ENCODE measurements around the gene FGD1. TPM values are rescaled to one million over a fixed set of nuclear protein-coding genes. Genes with fewer than 3 reads are reported as not detected.
"Not testable (repeated sequence)": the region's sequence is repeated elsewhere in the genome, so short reads cannot be mapped to it uniquely, and the experiment has no call there.

Gene FGD1
- under 1 TPM; 0.50 to 0.95 (median 0.79) TPM for polyA plus RNA-seq (ENCODE audit: low read depth in 6 of 6)

DNA sequence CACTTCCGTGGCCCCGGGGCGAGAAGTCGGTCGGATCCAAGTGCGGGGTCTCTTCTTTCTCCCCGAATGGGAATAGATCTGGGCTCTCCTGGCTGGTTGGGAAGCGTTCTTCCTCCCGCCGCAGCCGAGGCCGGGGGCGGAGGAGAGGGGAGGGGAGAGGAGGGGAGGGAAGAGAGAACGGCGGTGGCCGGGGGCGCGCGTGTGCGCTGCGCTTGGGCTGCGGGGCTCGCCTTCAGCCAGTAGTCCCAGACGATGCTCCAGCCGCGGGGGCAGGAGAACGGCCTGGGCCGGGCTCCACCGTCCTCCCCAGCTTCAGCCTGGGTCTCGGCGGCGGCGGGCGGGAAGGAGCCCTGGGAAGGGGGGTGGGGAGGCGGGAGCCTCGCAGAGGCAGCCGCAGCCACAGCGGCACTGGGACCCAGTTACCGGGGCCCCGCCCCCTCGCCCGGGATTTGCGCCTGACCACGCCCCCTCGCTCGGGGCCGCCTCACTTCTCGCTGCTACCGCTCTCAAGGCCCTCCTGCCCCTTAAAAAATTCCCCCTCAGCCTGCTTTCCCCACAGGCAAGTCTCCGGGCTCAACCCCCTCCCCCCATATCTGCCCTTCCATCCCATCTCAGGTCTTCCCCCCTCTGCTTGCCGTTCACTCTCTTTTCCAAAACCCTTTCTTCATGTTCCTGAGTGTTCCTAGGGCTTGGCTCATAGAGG lies at the start of gene FGD1:
TSS of gene FGD1 (minus strand) at position 421 of the 703 bp plus-strand sequence. CDS start 802 bp downstream, outside the sequence.
- Mint-ChIP-seq H3K4me1 (peaks cover 6 to 10% (median 6%) of the 10 kb centered on the region in 3 donors), H3K27ac (peak within 1 kb of the TSS in 2 of 6 donors; percentile 73 to 87), H3K4me3 (peak within 1 kb of the TSS; percentile 74 to 87 (median 82)), H3K27me3 (peaks cover 33 to 60% (median 44%) of the 10 kb centered on the region in 3 donors), H3K36me3 (peaks cover 0 to 13% of the 10 kb centered on the region in 2 donors), H3K9me3 (peaks cover 0 to 8% (median 4%) of the 10 kb centered on the region in 7 donors)
- DNase-seq (peak; percentile 11), ATAC-seq (ENCODE audit: low read depth in 2 of 2) (peak; percentile 56 to 63)

DNA sequence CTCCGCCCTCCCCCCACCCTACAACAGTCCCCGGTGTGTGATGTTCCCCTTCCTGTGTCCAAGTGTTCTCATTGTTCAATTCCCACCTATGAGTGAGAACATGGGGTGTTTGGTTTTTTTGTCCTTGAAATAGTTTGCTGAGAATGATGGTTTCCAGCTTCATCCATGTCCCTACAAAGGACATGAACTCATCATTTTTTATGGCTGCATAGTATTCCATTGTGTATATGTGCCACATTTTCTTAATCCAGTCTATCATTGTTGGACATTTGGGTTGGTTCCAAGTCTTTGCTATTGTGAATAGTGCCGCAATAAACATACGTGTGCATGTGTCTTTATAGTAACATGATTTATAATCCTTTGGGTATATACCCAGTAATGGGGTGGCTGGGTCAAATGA lies 46.2 kb upstream of the FGD1 start:
- not testable (repeated sequence) for H3K4me1 Mint-ChIP-seq; ATAC-seq (ENCODE audit: low read depth in 2 of 2); H3K27me3 Mint-ChIP-seq; H3K4me3 Mint-ChIP-seq; DNase-seq; H3K9me3 Mint-ChIP-seq; H3K27ac Mint-ChIP-seq
- H3K36me3 Mint-ChIP-seq = peaks cover 4 to 11% of the 10 kb centered on the region in 2 donors

DNA sequence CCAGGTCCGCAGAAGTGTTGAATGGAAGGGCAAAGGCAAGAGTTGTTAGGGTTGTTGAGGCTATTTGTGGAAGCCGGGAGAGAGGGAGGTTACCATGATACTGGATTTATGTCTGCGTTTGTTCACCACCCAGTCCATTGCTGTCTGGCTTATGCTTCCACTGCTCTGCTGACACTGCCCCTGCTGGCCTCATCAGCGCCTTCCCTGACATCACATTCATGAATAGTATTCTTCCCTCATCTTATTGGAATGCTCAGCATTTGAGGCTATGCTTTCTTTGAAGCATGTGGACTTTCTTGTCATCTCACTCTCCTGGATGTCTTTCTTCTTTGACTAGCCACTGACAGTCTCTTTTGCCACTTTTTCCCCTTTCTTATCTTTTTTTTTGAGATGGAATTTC lies 44.3 kb upstream of the FGD1 start:
- Mint-ChIP-seq H3K36me3 (peaks cover 4 to 11% of the 10 kb centered on the region in 2 donors), H3K4me1 (peaks cover 0 to 4% (median 2%) of the 10 kb centered on the region in 3 donors), H3K27ac (no peak overlapping the region), H3K4me3 (no peak overlapping the region), H3K27me3 (no peaks in the 10 kb centered on the region), H3K9me3 (peaks cover 0 to 5% (median 0%) of the 10 kb centered on the region in 7 donors)
- no peak for DNase-seq
- ATAC-seq (ENCODE audit: low read depth in 2 of 2) = no peak

DNA sequence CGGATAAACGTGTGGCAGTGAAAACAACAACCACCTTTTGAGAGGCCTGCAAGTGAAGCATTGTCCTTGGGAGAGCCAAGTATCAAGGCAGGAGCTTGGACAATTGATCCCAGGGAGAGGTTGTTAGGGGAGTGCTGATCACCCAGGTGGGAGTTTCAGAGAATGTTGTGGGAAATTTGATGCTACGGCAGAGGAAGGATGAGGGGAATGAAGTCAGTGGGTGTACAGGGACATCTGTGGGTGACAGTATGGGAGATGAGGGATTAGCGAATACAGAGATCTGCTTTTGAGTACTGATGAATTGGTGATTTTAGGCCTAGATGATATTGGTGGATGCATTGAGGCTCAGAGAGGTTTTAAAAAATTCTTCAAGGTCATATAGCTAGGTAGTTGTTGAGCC lies 38.2 kb upstream of the FGD1 start:
- peak overlapping the region in 1 of 8 donors; percentile 58 for H3K4me3 Mint-ChIP-seq
- DNase-seq (no peak), ATAC-seq (ENCODE audit: low read depth in 2 of 2) (no peak)
- H3K36me3 Mint-ChIP-seq = no peaks in the 10 kb centered on the region
- H3K27me3 Mint-ChIP-seq = no peaks in the 10 kb centered on the region
- H3K4me1 Mint-ChIP-seq = peaks cover 20 to 49% (median 26%) of the 10 kb centered on the region in 3 donors
- H3K9me3 Mint-ChIP-seq = peaks cover 0 to 7% (median 4%) of the 10 kb centered on the region in 7 donors
- H3K27ac Mint-ChIP-seq = no peak overlapping the region

DNA sequence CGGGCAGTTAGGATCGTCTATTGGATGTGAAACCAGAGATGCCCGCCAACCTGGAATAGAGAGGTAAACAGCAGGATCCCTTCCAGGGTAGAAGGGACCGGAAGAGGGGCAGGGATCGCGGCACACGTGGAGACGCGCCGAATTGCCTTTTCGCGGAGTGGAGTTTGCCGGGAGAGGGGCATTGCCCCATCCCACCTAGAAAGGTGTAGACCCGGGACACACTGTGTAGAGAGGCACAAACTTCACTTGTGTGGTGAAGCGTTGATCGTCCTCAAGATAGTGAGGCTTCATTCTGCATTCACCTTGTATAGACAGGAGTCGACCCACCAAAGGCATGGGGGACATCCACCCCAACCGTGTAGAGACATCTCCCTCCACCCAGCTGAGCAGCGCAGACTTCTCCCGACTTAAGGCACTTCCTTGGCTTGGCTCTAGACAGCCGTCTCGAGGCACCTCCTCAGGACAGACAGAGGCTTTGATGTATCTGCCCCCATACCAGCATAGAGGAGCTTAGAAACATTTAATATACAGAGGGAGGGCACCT lies 34.4 kb upstream of the FGD1 start:
- H3K27ac Mint-ChIP-seq = peak overlapping the region; percentile 88 to 98 (median 94)
- peaks cover 20 to 49% (median 26%) of the 10 kb centered on the region in 3 donors for H3K4me1 Mint-ChIP-seq
- DNase-seq = no peak
- ATAC-seq (ENCODE audit: low read depth in 2 of 2) = peak; percentile 6 to 18
- no peaks in the 10 kb centered on the region for H3K27me3 Mint-ChIP-seq
- H3K9me3 Mint-ChIP-seq = peaks cover 0 to 16% (median 6%) of the 10 kb centered on the region in 7 donors
- H3K4me3 Mint-ChIP-seq = peak overlapping the region; percentile 86 to 98 (median 96)
- H3K36me3 Mint-ChIP-seq = no peaks in the 10 kb centered on the region

DNA sequence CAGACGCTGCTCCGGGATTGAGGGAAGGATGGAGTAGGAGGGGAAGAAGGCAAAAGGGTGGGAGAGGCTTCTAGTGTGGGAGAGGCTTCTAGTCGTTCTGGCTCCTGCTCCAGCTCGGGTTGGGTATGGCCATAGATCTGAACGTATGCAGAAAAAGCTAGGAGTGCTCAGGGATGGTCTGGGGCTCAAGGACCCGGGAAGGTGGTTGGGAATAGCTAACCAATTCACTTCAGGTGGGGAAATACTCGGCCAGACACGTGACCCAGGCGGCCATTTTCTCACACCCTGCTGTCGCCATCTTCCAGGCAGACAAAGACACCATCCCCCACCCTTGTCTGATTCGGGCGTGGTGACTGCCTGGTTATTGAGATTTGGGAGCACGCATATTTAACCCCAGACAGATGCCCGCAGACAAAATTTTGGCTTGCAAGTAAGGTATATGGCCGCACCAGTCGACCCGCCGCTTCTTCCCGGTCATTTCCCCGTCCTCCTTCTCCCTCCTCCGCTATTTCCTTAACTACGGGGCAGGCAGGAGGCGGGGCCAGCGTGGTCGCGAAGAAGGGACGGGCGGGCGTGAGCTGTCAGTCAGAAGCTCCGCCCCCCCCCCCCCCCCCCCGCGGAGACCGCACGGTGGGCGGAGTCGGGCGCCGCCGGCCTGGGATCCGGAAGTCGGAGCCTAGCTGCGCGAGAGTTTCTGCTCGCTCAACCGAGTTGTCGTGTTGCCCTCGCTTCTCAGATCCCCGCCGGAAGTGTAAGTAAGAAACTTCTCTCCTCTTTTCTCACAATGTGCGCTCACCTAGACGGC lies 33.7 kb upstream of the FGD1 start, which contains the start of gene GNL3L:
TSS of gene GNL3L (plus strand) at position 668 of the 805 bp plus-strand sequence. CDS start 2,348 bp downstream, outside the sequence.
- ATAC-seq (ENCODE audit: low read depth in 2 of 2) = peak; percentile 79 to 85
- Mint-ChIP-seq H3K4me3 (peak within 1 kb of the TSS; percentile 86 to 98 (median 96)), H3K27ac (peak within 1 kb of the TSS; percentile 88 to 98 (median 94)), H3K9me3 (peaks cover 0 to 16% (median 8%) of the 10 kb centered on the region in 7 donors), H3K36me3 (no peaks in the 10 kb centered on the region), H3K4me1 (peaks cover 20 to 48% (median 26%) of the 10 kb centered on the region in 3 donors), H3K27me3 (no peaks in the 10 kb centered on the region)
- peak; percentile 76 for DNase-seq

DNA sequence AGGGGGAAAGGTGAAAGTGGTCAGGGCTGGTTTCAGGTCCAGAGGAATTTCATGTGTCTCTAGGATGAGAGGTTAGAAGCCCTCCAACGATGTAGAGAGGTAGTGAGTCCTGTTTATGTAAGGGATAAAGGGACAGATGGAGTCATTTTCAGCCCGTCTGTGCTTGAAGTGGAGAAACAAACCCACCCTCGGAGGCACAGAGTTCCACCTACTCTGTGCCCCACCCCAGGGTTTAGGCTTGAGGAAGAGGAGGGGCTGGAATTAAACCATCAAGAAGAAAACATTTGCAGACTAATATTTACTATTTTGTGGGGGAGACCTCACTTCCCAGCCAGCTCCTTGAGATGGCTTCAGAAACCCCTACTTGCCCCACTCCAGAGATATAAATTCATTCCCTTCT lies 33.1 kb upstream of the FGD1 start:
- peak overlapping the region; percentile 69 to 98 (median 92) for H3K27ac Mint-ChIP-seq
- no peaks in the 10 kb centered on the region for H3K36me3 Mint-ChIP-seq
- peaks cover 16 to 42% (median 20%) of the 10 kb centered on the region in 3 donors for H3K4me1 Mint-ChIP-seq
- H3K27me3 Mint-ChIP-seq = no peaks in the 10 kb centered on the region
- H3K9me3 Mint-ChIP-seq = peaks cover 0 to 13% (median 10%) of the 10 kb centered on the region in 7 donors
- no peak for ATAC-seq (ENCODE audit: low read depth in 2 of 2)
- peak overlapping the region; percentile 70 to 98 (median 94) for H3K4me3 Mint-ChIP-seq
- no peak for DNase-seq

DNA sequence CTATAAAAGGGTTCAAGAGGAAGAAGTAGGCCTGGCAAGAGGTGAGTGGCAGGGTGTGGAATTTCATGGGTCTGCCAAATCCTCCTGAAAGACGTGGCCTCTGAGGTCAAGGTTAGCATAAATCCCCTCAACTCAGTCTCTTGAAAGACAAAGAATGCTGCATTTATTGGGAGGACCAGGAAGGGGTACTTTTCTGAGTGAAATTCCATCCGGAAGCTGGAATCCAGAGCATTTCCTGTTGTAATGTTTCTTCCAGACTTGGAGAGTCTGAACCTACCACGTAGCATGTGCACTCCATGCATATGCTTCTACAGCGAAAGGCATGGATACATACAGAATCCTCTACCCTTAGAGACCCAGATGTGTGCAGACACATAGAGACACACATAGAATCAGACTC lies 13.4 kb upstream of the FGD1 start:
- DNase-seq (no peak), ATAC-seq (ENCODE audit: low read depth in 2 of 2) (no peak)
- no peak overlapping the region for H3K27ac Mint-ChIP-seq
- peaks cover 0 to 4% (median 0%) of the 10 kb centered on the region in 3 donors for H3K4me1 Mint-ChIP-seq
- H3K9me3 Mint-ChIP-seq = peaks cover 2 to 13% (median 7%) of the 10 kb centered on the region in 7 donors
- peaks cover 12 to 22% (median 15%) of the 10 kb centered on the region in 3 donors for H3K27me3 Mint-ChIP-seq
- no peak overlapping the region for H3K4me3 Mint-ChIP-seq
- peaks cover 0 to 7% of the 10 kb centered on the region in 2 donors for H3K36me3 Mint-ChIP-seq

DNA sequence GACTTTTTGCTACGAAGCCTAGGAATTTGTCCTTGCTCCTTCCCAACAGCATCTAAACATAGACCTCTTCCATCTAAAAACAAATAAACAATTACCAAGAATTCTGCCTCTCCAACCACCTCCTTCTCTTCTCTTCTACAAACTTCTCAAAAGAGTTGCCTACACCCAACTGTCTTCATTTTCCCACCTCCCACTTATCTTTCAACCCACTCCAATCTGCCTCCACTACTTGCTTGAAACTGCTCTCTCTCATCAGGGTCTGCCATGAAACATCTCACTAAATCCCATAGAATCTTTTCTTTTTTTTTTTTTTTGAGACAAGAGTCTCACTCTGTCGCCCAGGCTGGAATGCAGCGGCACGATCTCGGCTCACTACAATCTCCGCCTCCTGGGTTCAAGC lies 902 bp upstream of the FGD1 start:
- H3K27ac Mint-ChIP-seq = peak overlapping the region in 1 of 6 donors; percentile 38
- peak overlapping the region in 7 of 8 donors; percentile 70 to 87 (median 74) for H3K4me3 Mint-ChIP-seq

DNA sequence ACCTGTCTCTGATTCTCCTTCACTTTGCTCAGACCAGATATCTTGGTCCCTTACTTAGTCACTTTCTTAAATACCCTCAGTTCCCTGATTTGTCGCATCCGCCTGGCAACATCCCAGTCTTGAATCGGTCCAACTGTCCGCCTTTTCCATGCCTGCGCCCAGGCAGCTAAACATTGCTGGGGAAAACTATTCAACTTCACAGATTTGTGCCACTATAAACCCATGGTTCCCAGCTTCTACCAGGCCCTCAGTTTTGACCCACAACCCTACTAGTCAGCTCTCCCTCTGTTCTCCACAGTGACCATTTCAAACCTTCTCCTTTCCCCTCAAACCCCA lies 451 bp upstream of the FGD1 start:
- H3K4me1 Mint-ChIP-seq = peaks cover 6 to 10% (median 6%) of the 10 kb centered on the region in 3 donors
- H3K27ac Mint-ChIP-seq = peak overlapping the region in 2 of 6 donors; percentile 73 to 87
- peaks cover 30 to 56% (median 41%) of the 10 kb centered on the region in 3 donors for H3K27me3 Mint-ChIP-seq
- peak overlapping the region; percentile 16 to 87 (median 75) for H3K4me3 Mint-ChIP-seq
- H3K36me3 Mint-ChIP-seq = peaks cover 0 to 13% of the 10 kb centered on the region in 2 donors
- no peak for DNase-seq
- ATAC-seq (ENCODE audit: low read depth in 2 of 2) = no peak
- H3K9me3 Mint-ChIP-seq = peaks cover 0 to 8% (median 4%) of the 10 kb centered on the region in 7 donors

More for the DNA sequence above, 902 bp upstream of the FGD1 start:
- DNase-seq (no peak), ATAC-seq (ENCODE audit: low read depth in 2 of 2) (no peak)
- peaks cover 30 to 56% (median 41%) of the 10 kb centered on the region in 3 donors for H3K27me3 Mint-ChIP-seq
- H3K9me3 Mint-ChIP-seq = peaks cover 0 to 8% (median 4%) of the 10 kb centered on the region in 7 donors
- H3K4me1 Mint-ChIP-seq = peaks cover 6 to 10% (median 6%) of the 10 kb centered on the region in 3 donors
- H3K36me3 Mint-ChIP-seq = peaks cover 0 to 13% of the 10 kb centered on the region in 2 donors

DNA sequence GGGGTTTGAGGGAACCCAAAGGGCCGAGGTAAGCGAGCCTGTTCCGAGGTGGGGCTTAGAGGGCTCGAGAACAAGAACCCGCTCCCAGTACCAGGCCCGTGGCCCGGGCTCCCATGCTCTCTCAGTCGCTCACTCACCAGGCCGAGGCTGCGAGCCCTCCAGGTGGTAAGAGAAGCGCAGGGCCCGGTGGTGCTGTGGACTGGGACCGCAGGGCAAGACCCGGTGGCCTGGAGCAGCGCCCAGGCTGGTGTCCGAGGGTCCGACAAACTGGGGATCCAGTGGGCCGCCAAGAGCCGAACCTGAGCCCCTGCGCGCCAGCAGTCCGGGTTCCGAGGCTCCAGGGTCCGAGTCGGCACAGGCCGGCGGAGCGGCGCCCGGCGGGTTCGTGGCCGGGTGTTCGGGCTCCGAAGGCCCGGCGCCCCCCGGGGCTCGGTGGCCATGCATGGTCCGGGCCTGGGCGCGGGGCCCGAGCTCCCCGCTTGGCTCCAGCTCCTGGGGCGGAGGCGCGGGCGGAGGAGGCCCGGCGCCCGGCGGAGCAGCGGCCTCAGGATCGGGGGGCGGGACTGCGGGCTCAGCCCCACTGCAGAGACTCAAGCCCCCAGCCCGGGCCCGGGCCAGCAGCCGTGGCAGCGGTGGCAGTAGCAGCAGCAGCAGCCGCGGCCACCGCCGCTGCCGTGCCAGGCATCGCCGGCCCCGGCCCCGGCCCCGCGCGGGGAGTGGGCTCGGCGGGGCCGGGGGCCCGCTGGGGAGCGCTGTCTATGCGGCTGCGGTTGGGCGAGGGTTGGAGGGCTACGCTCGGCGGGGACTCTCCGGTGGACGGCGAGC lies 833 bp downstream of the FGD1 start:
- H3K4me3 Mint-ChIP-seq = peak overlapping the region; percentile 5 to 87 (median 78)
- peaks cover 0 to 10% (median 2%) of the 10 kb centered on the region in 7 donors for H3K9me3 Mint-ChIP-seq
- ATAC-seq (ENCODE audit: low read depth in 2 of 2) (peak; percentile 35 to 43), DNase-seq (no peak)
- peaks cover 4 to 10% (median 6%) of the 10 kb centered on the region in 3 donors for H3K4me1 Mint-ChIP-seq
- H3K27me3 Mint-ChIP-seq = peaks cover 34 to 65% (median 43%) of the 10 kb centered on the region in 3 donors
- H3K27ac Mint-ChIP-seq = peak overlapping the region in 1 of 6 donors; percentile 27
- H3K36me3 Mint-ChIP-seq = peaks cover 0 to 13% of the 10 kb centered on the region in 2 donors
